Measurements from ENCODE around the gene KIAA0408.

KIAA0408 gene

DNA sequence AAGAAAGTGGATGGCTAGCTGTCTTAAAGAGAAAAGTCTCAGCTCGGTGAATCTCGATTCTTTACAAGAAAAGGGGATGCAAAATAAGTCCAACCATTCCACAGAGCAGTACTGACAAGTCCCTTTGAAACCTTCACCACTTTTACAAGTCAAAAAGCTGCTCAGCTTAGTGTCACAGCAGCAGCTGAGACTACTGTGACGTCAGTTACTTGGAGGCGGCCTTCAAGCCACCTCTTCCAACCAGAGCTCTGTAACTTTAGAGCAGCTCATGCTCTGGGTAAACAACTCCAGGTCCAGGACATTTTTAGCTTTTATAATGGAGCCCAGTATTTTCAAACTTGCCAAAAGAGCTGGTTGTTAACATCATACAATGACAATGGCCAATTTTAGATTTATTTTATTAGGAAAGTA is at the start of gene KIAA0408:
TSS of gene KIAA0408 (minus strand) at position 159 of the 411 bp plus-strand sequence. CDS start 5,408 bp downstream, outside the sequence.
- no peak within 1 kb of the TSS for H3K4me3 ChIP-seq (ENCODE audit: low read length)

GRCh38 chr6:127506894-127507293 is 47.7 kb upstream of the KIAA0408 start:
- TF ChIP-seq ZNF274 (IDR thresholded peaks at IDR 0.05; ENCODE audit: low read depth, low read length): no peak
- H3K4me3 ChIP-seq (ENCODE audit: low read length): no peak overlapping the region

More for the DNA sequence above, at the start of gene KIAA0408:
- TF ChIP-seq ZNF274 (IDR thresholded peaks at IDR 0.05; ENCODE audit: low read depth, low read length): no peak

- no peak overlapping the region for H3K4me3 ChIP-seq (ENCODE audit: low read length)
- TF ChIP-seq ZNF274 (IDR thresholded peaks at IDR 0.05; ENCODE audit: low read depth, low read length): no peak
Measured at GRCh38 chr6:127503022-127503421, 43.8 kb upstream of the KIAA0408 start.

GRCh38 chr6:127497410-127497809 is 38.2 kb upstream of the KIAA0408 start:
- TF ChIP-seq ZNF274 (IDR thresholded peaks at IDR 0.05; ENCODE audit: low read depth, low read length): no peak
- no peak overlapping the region for H3K4me3 ChIP-seq (ENCODE audit: low read length)

DNA sequence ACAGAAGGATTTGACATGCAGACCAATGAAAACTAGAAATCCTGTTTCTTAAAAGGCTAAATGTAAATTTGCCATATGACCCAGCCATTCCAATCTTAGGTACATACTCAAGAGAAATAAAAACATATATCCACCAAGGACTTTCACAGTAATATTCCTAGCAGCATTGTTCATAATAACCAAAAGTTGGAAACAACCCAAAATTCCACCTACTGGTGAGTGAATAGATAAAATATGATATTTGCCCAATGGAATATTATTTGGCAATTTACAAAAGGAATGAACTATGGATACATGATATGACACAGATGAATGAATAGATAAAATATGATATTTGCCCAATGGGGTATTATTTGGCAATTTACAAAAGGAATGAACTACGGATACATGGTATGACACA is 37.3 kb upstream of the KIAA0408 start:
- TF ChIP-seq ZNF274 (IDR thresholded peaks at IDR 0.05; ENCODE audit: low read depth, low read length): no peak
- no peak overlapping the region for H3K4me3 ChIP-seq (ENCODE audit: low read length)

DNA sequence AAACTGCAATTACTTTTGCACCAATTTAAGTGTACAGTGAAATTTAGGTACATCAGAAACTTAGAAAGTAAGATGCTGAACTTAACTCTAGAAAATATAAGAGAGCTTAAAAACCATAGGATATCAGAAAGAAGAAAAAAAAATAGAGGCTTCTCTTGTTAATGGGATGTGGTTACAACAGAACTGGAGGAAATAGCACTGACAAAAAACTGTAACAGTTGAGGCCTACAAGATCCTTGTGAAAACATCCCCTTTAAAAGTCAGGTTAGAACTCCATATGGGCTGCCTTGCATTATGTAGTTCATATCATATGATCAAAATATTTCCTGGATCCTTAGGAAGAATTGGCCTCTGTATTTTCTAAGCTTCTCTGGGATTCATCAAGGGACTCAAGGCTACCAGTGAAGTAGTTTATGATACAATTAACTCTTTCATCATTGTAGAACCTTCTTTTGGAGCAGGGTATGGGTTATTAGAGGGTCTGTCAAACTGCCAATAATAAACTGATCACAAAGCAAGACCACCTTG is 35.1 kb upstream of the KIAA0408 start:
- no peak overlapping the region for H3K4me3 ChIP-seq (ENCODE audit: low read length)
- no peak for TF ChIP-seq ZNF274 (IDR thresholded peaks at IDR 0.05; ENCODE audit: low read depth, low read length)

DNA sequence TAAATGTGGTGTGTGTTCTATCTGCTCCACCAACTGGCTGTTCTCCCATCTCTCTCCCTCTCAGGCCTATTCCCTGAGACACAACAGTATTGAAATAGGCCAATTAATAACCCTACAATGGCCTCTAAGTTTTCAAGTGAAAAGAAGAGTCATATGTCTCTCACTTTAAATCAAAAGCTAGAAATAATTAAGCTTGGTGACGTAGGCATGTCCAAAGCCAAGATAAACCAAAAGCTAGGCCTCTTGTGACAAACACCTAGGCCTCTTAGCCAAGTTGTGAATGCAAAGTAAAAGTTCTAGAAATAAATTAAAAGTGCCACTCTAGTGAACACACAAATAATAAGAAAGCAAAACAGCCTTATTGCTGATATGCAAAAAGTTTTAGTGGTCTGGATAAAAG is 30.1 kb upstream of the KIAA0408 start:
- H3K4me3 ChIP-seq (ENCODE audit: low read length): no peak overlapping the region
- TF ChIP-seq ZNF274 (IDR thresholded peaks at IDR 0.05; ENCODE audit: low read depth, low read length): no peak

DNA sequence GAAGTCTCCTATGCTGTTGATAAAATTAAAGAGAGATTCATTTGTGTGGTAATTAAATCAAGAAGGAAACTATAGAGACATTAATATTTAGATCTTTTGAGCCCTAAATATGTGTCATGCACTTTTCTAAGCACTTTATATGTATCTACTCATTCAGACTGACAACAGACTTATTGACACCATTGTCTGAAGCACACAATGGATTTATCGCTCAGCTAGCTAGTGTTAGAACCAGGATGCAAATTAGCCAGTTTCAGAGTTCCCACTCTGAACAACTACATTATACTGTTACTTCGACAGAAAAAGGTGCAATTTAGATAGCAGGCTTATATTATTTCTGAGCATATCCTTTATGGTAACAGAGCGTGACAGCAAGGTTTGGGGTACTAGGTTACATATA is 27.7 kb upstream of the KIAA0408 start:
- TF ChIP-seq ZNF274 (IDR thresholded peaks at IDR 0.05; ENCODE audit: low read depth, low read length): no peak

GRCh38 chr6:127484212-127484863 is 25.1 kb upstream of the KIAA0408 start:
- no peak overlapping the region for H3K4me3 ChIP-seq (ENCODE audit: low read length)
- no peak for TF ChIP-seq ZNF274 (IDR thresholded peaks at IDR 0.05; ENCODE audit: low read depth, low read length)

More for the DNA sequence above, 27.7 kb upstream of the KIAA0408 start:
- no peak overlapping the region for H3K4me3 ChIP-seq (ENCODE audit: low read length)

DNA sequence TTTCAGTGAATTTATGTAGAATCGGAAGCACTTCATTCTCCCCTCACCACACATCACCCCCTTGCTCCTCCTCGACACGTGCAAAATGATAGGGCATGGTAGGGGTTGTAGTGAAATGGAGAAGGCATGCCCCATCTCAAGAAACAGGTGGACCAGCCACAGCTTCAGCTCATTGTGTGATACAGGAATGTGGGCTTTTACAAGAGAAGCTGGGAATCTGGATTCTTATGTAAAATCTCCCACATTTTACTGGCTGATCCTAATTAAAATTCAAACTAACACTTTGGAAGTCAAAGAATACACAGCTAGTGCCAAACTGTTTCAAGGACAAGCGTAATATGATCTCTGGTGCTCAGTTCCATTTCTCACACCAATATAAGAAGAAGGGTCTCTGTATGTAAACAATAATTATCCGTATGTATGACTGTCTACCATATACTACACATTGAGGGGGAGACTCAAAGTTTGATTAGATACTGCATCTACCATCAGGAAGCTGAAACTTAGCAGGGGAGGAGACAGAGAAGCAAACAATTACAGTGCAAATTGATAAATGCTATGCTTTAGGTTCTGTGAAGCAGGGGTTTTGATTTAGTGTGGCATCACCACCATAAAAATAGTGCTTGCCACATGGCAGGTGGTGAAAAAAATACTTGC is 24.3 kb upstream of the KIAA0408 start:
- no peak overlapping the region for H3K4me3 ChIP-seq (ENCODE audit: low read length)
- no peak for TF ChIP-seq ZNF274 (IDR thresholded peaks at IDR 0.05; ENCODE audit: low read depth, low read length)

DNA sequence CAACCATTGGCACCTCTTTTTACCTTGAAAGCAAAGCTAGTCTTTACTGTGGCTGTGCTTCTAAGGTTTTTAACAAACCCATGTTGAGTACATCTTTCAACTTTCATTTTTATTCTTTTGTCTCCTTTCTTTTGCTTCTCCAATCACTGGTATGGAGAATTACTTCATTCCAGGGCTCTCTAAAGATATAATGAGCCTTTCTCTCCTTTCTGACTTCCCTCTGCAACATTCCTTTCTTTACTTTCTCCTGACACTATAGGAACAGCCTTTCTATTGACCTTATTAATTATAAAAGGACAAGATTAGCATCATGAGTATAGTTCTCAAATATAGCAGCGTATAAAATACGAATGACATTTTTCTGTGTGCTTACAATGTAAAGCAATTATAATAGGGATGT is 23.1 kb upstream of the KIAA0408 start:
- no peak for TF ChIP-seq ZNF274 (IDR thresholded peaks at IDR 0.05; ENCODE audit: low read depth, low read length)
- H3K4me3 ChIP-seq (ENCODE audit: low read length): no peak overlapping the region

- no peak overlapping the region for H3K4me3 ChIP-seq (ENCODE audit: low read length)
- no peak for TF ChIP-seq ZNF274 (IDR thresholded peaks at IDR 0.05; ENCODE audit: low read depth, low read length)
Measured at GRCh38 chr6:127481628-127482027, 22.4 kb upstream of the KIAA0408 start.

- H3K4me3 ChIP-seq (ENCODE audit: low read length): no peak overlapping the region
- no peak for TF ChIP-seq ZNF274 (IDR thresholded peaks at IDR 0.05; ENCODE audit: low read depth, low read length)
Measured at GRCh38 chr6:127481111-127481510, 21.9 kb upstream of the KIAA0408 start.

- no peak for TF ChIP-seq ZNF274 (IDR thresholded peaks at IDR 0.05; ENCODE audit: low read depth, low read length)
Measured at GRCh38 chr6:127477658-127478057, 18.5 kb upstream of the KIAA0408 start.

DNA sequence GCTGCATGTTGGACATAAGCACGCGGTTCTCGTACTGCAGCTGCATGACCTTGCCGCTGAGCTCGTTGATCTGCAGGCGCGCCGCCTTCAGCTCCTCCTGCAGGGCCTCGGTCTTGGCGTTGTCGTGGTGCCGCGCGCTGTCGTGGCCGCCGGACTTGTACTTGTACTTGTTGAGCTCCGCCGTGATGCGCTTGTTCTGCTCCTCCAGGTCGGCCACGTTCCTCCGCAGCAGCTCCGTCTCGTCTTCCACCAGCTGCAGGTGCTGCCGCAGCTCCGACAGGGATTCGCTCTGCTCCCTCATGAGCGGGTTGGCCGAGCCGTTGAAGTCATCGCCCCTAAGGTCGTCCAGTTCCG is 16.6 kb upstream of the KIAA0408 start:
- no peak for TF ChIP-seq ZNF274 (IDR thresholded peaks at IDR 0.05; ENCODE audit: low read depth, low read length)
- no peak overlapping the region; the same call in 1 of the 2 replicates for H3K4me3 ChIP-seq (ENCODE audit: low read length)

More at GRCh38 chr6:127477658-127478057, 18.5 kb upstream of the KIAA0408 start:
- no peak overlapping the region for H3K4me3 ChIP-seq (ENCODE audit: low read length)
